Transverse colon (tissue), 3 donors: Measurements from ENCODE around the gene DCAF12.
"Not testable (repeated sequence)": the region's sequence is repeated elsewhere in the genome, so short reads cannot be mapped to it uniquely, and the experiment has no call there.

Experiments
- CTCF ChIP-seq, 5 experiments: fragments of 200-600 bp in 3 of 5; fragments of 450-650 bp in 2 of 5; sonication (generic) in 3 of 5; IDR thresholded peaks; 1 replicate in 2 of 5; 2 replicates in 3 of 5; pipeline ENCODE4 v1.5.1; 2016 to 2017; ENCODE audit warnings: antibody characterized with exemption in 5 of 5, inconsistent platforms in 3 of 5, mild to moderate bottlenecking in 2 of 5, moderate library complexity in 1 of 5
- POLR2A ChIP-seq: fragments of 450-650 bp; IDR thresholded peaks from one replicate; pipeline ENCODE4 v1.6.1; 2016; ENCODE audit warnings: antibody characterized with exemption, mild to moderate bottlenecking, moderate library complexity

GRCh38 chr9:34042074-34042473 lies 84.4 kb downstream of the DCAF12 start:
- TF ChIP-seq CTCF (IDR thresholded peaks at IDR 0.05); POLR2A: not testable (repeated sequence)
